ENCODE measurements around the gene CEP68.

- TF ChIP-seq, protein P1, sequence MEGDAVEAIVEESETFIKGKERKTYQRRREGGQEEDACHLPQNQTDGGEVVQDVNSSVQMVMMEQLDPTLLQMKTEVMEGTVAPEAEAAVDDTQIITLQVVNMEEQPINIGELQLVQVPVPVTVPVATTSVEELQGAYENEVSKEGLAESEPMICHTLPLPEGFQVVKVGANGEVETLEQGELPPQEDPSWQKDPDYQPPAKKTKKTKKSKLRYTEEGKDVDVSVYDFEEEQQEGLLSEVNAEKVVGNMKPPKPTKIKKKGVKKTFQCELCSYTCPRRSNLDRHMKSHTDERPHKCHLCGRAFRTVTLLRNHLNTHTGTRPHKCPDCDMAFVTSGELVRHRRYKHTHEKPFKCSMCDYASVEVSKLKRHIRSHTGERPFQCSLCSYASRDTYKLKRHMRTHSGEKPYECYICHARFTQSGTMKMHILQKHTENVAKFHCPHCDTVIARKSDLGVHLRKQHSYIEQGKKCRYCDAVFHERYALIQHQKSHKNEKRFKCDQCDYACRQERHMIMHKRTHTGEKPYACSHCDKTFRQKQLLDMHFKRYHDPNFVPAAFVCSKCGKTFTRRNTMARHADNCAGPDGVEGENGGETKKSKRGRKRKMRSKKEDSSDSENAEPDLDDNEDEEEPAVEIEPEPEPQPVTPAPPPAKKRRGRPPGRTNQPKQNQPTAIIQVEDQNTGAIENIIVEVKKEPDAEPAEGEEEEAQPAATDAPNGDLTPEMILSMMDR (IDR thresholded peaks at IDR 0.05; ENCODE audit: insufficient read depth, low read length, poor library complexity, severe bottlenecking) = no peak
- no peak for TF ChIP-seq EZH2phosphoT487 (conservative IDR thresholded peaks at IDR 0.05; ENCODE audit: low read length)
Observed at GRCh38 chr2:65112633-65113032, 56.4 kb downstream of the CEP68 start.

Data from SU-DHL-6 (cell line).